KOPT-K1 (cell line): Measurements from ENCODE around the gene CLEC16A.
"Not testable (repeated sequence)": the region's sequence is repeated elsewhere in the genome, so short reads cannot be mapped to it uniquely, and the experiment has no call there.

Experiments used
- H3K27ac ChIP-seq: fragments of 200-600 bp; sonication (generic); 2 replicates; pipeline ENCODE4 v1.5.1; 2016; ENCODE audit warnings: antibody characterized with exemption, mild to moderate bottlenecking, low read depth, low read length; ENCODE audit not compliant: poor library complexity, severe bottlenecking
- H3K36me3 ChIP-seq: fragments of 200-600 bp; sonication (generic); 2 replicates; pipeline ENCODE4 v1.5.1; 2017; ENCODE audit warnings: antibody characterized with exemption, mild to moderate bottlenecking, low read length, moderate library complexity; ENCODE audit not compliant: insufficient read depth
- H3K9me3 ChIP-seq: fragments of 200-600 bp; sonication (generic); 2 replicates; pipeline ENCODE4 v1.5.1; 2017; ENCODE audit warnings: antibody characterized with exemption, low read length, mild to moderate bottlenecking; ENCODE audit not compliant: insufficient read depth, poor library complexity, severe bottlenecking

The CLEC16A gene

GRCh38 chr16:10964891-10965326 lies 20.5 kb downstream of the CLEC16A start:
- Histone ChIP-seq H3K27ac (no peak overlapping the region), H3K36me3 (peaks cover 56% of the 10 kb centered on the region)

GRCh38 chr16:10965440-10966061 lies 21.2 kb downstream of the CLEC16A start:
- Histone ChIP-seq H3K27ac (no peak overlapping the region), H3K36me3 (peaks cover 62% of the 10 kb centered on the region), H3K9me3 (no peaks in the 10 kb centered on the region)

More at GRCh38 chr16:10964891-10965326, 20.5 kb downstream of the CLEC16A start:
- H3K9me3 ChIP-seq = no peaks in the 10 kb centered on the region

GRCh38 chr16:10966129-10966528 lies 21.8 kb downstream of the CLEC16A start:
- Histone ChIP-seq H3K27ac (no peak overlapping the region), H3K36me3 (peaks cover 65% of the 10 kb centered on the region), H3K9me3 (no peaks in the 10 kb centered on the region)

- not testable (repeated sequence) for H3K9me3 ChIP-seq, H3K27ac ChIP-seq
- H3K36me3 ChIP-seq = peaks cover 68% of the 10 kb centered on the region
Observed at GRCh38 chr16:10966559-10966958, 22.2 kb downstream of the CLEC16A start.

- no peaks in the 10 kb centered on the region for H3K9me3 ChIP-seq
- peaks cover 59% of the 10 kb centered on the region for H3K36me3 ChIP-seq
- no peak overlapping the region for H3K27ac ChIP-seq
Observed at GRCh38 chr16:10967986-10968385, 23.6 kb downstream of the CLEC16A start.

- Histone ChIP-seq H3K27ac (no peak overlapping the region), H3K9me3 (no peaks in the 10 kb centered on the region), H3K36me3 (peaks cover 59% of the 10 kb centered on the region)
Observed at GRCh38 chr16:10968498-10968897, 24.1 kb downstream of the CLEC16A start.

GRCh38 chr16:10969615-10970014 lies 25.3 kb downstream of the CLEC16A start:
- H3K36me3 ChIP-seq = peaks cover 61% of the 10 kb centered on the region
- H3K9me3 ChIP-seq = no peaks in the 10 kb centered on the region
- H3K27ac ChIP-seq = no peak overlapping the region

GRCh38 chr16:10970065-10970464 lies 25.7 kb downstream of the CLEC16A start:
- Histone ChIP-seq H3K27ac (no peak overlapping the region), H3K36me3 (peaks cover 59% of the 10 kb centered on the region), H3K9me3 (no peaks in the 10 kb centered on the region)

- H3K36me3 ChIP-seq = peaks cover 56% of the 10 kb centered on the region
- peak overlapping the region; percentile 57 for H3K27ac ChIP-seq
- H3K9me3 ChIP-seq = no peaks in the 10 kb centered on the region
Observed at GRCh38 chr16:10971560-10971961, 27.2 kb downstream of the CLEC16A start.

- H3K9me3 ChIP-seq = no peaks in the 10 kb centered on the region
- peak overlapping the region; percentile 57 for H3K27ac ChIP-seq
- H3K36me3 ChIP-seq = peaks cover 56% of the 10 kb centered on the region
Observed at GRCh38 chr16:10972108-10972818, 27.9 kb downstream of the CLEC16A start.

GRCh38 chr16:10972819-10973464 lies 28.6 kb downstream of the CLEC16A start:
- Histone ChIP-seq H3K9me3 (no peaks in the 10 kb centered on the region), H3K27ac (peak overlapping the region; percentile 57), H3K36me3 (peaks cover 62% of the 10 kb centered on the region)

GRCh38 chr16:10976634-10977033 lies 32.3 kb downstream of the CLEC16A start:
- peaks cover 72% of the 10 kb centered on the region for H3K36me3 ChIP-seq
- H3K27ac ChIP-seq = peak overlapping the region; percentile 12
- no peaks in the 10 kb centered on the region for H3K9me3 ChIP-seq

GRCh38 chr16:10978124-10978523 lies 33.8 kb downstream of the CLEC16A start:
- peaks cover 82% of the 10 kb centered on the region for H3K36me3 ChIP-seq
- H3K27ac ChIP-seq = no peak overlapping the region
- H3K9me3 ChIP-seq = no peaks in the 10 kb centered on the region

- Histone ChIP-seq H3K9me3 (no peaks in the 10 kb centered on the region), H3K36me3 (peaks cover 83% of the 10 kb centered on the region), H3K27ac (no peak overlapping the region)
Observed at GRCh38 chr16:10978871-10979446, 34.6 kb downstream of the CLEC16A start.
